ENCODE measurements around the gene OTP. TPM values are rescaled to one million over a fixed set of nuclear protein-coding genes. Genes with fewer than 3 reads are reported as not detected.

OTP gene
- total and polyA plus RNA-seq, 10 of the 15 experiments (the other 5 are each of a cell fraction or from before 2014, with no cell fraction given): 0.31 to 8.8 (median 2.4) TPM

DNA sequence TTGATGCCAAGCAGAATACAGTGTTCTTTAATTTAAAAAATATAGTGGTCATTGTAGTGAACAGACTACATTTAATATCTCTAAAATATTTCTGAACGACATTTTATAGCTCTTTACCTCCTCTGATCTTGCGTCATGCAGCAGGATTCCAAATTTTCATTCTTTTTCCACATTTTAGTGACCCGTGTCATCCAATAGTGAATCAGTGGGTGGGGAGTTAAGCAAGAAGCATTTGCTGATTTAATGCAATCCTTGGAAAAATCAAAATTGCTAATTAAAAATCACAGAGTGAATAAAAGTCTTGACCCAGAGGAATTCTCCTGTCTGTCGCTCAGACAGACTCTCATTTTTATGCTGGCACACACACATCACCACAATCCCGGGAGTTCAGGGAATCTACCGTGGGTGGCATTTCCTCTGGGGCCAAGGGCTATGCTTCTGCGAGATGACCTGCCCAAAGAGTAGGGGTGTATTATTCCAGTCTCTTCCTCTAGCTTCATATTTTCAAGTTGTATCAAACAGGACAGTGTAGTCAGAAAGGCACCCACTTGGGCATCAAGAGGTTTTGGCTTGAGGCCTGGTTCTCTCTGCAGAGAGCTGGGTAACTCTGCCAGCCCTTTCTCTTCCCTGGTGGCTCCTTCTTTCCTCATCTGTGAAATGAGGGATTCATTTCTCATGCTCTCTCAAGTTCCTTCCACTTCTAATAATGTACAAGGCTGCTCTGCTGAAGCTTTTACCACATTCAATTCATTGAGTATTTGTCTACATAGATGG is 24.8 kb upstream of the OTP start:
- no peaks in the 10 kb centered on the region for H3K4me1 ChIP-seq (ENCODE audit: control insufficient read depth, insufficient read depth, low read length)
- H3K4me3 ChIP-seq: no peak overlapping the region
- POLR2A ChIA-PET: interaction anchor here (1.0 to 2.4 kb wide), 4 partner anchors 16 to 84 kb away, joined by 3 to 7 read pairs (median 5); partner anchors contain the start of gene OTP
- intact Hi-C loops (cut with micrococcal nuclease; ENCODE audit: unreplicated experiment): no loop called here
- H3K4me2 ChIP-seq (ENCODE audit: control insufficient read depth, insufficient read depth): no peak overlapping the region
- no peaks in the 10 kb centered on the region for H3K79me2 ChIP-seq (ENCODE audit: control insufficient read depth, insufficient read depth, low read length)
- no peak overlapping the region for H3K9ac ChIP-seq (ENCODE audit: control insufficient read depth, insufficient read depth, low read length)
- no peaks in the 10 kb centered on the region for H3K27me3 ChIP-seq (replicated peaks in 1 of 2; ENCODE audit: control insufficient read depth in 2 of 2, insufficient read depth in 2 of 2, low read length in 1 of 2)
- no TSS peak for BruUV-seq (replicated peaks)
- FAIRE-seq (no peak), DNase-seq (ENCODE audit: low read depth, low spot score) (no peak), ATAC-seq (peak; percentile 40)
- in situ Hi-C loops (cut with MboI): no loop called here
- TF ChIP-seq, protein P1, sequence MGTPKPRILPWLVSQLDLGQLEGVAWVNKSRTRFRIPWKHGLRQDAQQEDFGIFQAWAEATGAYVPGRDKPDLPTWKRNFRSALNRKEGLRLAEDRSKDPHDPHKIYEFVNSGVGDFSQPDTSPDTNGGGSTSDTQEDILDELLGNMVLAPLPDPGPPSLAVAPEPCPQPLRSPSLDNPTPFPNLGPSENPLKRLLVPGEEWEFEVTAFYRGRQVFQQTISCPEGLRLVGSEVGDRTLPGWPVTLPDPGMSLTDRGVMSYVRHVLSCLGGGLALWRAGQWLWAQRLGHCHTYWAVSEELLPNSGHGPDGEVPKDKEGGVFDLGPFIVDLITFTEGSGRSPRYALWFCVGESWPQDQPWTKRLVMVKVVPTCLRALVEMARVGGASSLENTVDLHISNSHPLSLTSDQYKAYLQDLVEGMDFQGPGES (IDR thresholded peaks at IDR 0.05): no peak
- TF ChIP-seq, protein P2, sequence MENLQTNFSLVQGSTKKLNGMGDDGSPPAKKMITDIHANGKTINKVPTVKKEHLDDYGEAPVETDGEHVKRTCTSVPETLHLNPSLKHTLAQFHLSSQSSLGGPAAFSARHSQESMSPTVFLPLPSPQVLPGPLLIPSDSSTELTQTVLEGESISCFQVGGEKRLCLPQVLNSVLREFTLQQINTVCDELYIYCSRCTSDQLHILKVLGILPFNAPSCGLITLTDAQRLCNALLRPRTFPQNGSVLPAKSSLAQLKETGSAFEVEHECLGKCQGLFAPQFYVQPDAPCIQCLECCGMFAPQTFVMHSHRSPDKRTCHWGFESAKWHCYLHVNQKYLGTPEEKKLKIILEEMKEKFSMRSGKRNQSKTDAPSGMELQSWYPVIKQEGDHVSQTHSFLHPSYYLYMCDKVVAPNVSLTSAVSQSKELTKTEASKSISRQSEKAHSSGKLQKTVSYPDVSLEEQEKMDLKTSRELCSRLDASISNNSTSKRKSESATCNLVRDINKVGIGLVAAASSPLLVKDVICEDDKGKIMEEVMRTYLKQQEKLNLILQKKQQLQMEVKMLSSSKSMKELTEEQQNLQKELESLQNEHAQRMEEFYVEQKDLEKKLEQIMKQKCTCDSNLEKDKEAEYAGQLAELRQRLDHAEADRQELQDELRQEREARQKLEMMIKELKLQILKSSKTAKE (IDR thresholded peaks at IDR 0.05; ENCODE audit: low read depth, poor library complexity, severe bottlenecking): no peak
- TF ChIP-seq ZNF217 (IDR thresholded peaks at IDR 0.05) (0 out of 2 replicates have a peak, but pooled peaks have one; percentile 2), MTA2 (IDR thresholded peaks at IDR 0.05; ENCODE audit: low read depth) (no peak)
- TF ChIP-seq, protein P3, sequence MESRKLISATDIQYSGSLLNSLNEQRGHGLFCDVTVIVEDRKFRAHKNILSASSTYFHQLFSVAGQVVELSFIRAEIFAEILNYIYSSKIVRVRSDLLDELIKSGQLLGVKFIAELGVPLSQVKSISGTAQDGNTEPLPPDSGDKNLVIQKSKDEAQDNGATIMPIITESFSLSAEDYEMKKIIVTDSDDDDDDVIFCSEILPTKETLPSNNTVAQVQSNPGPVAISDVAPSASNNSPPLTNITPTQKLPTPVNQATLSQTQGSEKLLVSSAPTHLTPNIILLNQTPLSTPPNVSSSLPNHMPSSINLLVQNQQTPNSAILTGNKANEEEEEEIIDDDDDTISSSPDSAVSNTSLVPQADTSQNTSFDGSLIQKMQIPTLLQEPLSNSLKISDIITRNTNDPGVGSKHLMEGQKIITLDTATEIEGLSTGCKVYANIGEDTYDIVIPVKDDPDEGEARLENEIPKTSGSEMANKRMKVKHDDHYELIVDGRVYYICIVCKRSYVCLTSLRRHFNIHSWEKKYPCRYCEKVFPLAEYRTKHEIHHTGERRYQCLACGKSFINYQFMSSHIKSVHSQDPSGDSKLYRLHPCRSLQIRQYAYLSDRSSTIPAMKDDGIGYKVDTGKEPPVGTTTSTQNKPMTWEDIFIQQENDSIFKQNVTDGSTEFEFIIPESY (IDR thresholded peaks at IDR 0.05): no peak
- no peaks in the 10 kb centered on the region for H3K9me3 ChIP-seq (replicated peaks; ENCODE audit: control insufficient read depth, insufficient read depth, low read length)
- H4K20me1 ChIP-seq (ENCODE audit: control insufficient read depth, insufficient read depth): no peaks in the 10 kb centered on the region
- CTCF ChIA-PET: interaction anchor here (0.8 to 1.7 kb wide), 8 partner anchors 13 to 606 kb away, joined by 3 to 8 read pairs (median 4); no protein-coding TSS in a partner anchor
- H3K36me3 ChIP-seq (ENCODE audit: control insufficient read depth in 2 of 2, insufficient read depth in 2 of 2, low read length in 1 of 2): no peaks in the 10 kb centered on the region
- H3K27ac ChIP-seq (ENCODE audit: control insufficient read depth, insufficient read depth): no peak overlapping the region
- peak overlapping the region; percentile 32; the same call in 1 of the 2 replicates for H2AFZ ChIP-seq (ENCODE audit: control insufficient read depth, low read depth, low read length)
- RAD21 ChIA-PET (ENCODE audit: unreplicated experiment): interaction anchor here (0.6 to 2.1 kb wide), 13 partner anchors 18 to 498 kb away, joined by 3 to 14 read pairs (median 5); no protein-coding TSS in a partner anchor
- SMC1A ChIA-PET (ENCODE audit: uncharacterized antibody, unreplicated experiment): interaction anchor here (0.8 to 2.0 kb wide), 18 partner anchors 9 to 499 kb away, joined by 3 to 9 read pairs (median 4); no protein-coding TSS in a partner anchor
- 24% methylated on average over 7 of the region's 7 CpGs for WGBS (ENCODE audit: insufficient coverage, insufficient replicate concordance, low lambda C conversion rate, missing lambda C conversion rate)
